H1 (cell line): ENCODE results near the gene ITIH1. TPM values are rescaled to one million over a fixed set of nuclear protein-coding genes. Genes with fewer than 3 reads are reported as not detected.

Experiments
- CHD7 ChIP-seq: fragments of 300-600 bp; sonication (generic); IDR thresholded peaks from 2 replicates; pipeline ENCODE4 v1.7.1; 2012; ENCODE audit warnings: low read length, moderate library complexity, mild to moderate bottlenecking, inconsistent platforms; ENCODE audit not compliant: insufficient replicate concordance
- CTCF ChIP-seq, 3 experiments: IDR thresholded peaks; 1 replicate in 2 of 3; 2 replicates in 1 of 3; pipeline versions ENCODE4 v1.5.1 to v1.6.1; 2011; ENCODE audit warnings: low read length in 3 of 3, mild to moderate bottlenecking in 3 of 3, inconsistent platforms in 2 of 3, low read depth in 1 of 3, moderate library complexity in 1 of 3; ENCODE audit not compliant: insufficient read depth in 1 of 3; ENCODE audit errors: control extremely low read depth in 1 of 3
- FOSL1 ChIP-seq: IDR thresholded peaks from 2 replicates; pipeline ENCODE4 v1.6.1; 2011; ENCODE audit warnings: mild to moderate bottlenecking, low read depth, low read length, moderate library complexity; ENCODE audit not compliant: insufficient read depth
- GTF2F1 ChIP-seq: IDR thresholded peaks from 2 replicates; pipeline ENCODE4 v1.6.1; 2012; ENCODE audit warnings: low read depth, low read length, improper control_type of control experiment, borderline replicate concordance
- KDM5A ChIP-seq: fragments of 200-600 bp; IDR thresholded peaks from 2 replicates; pipeline ENCODE4 v1.7.1; 2012; ENCODE audit warnings: mild to moderate bottlenecking, low read length, inconsistent platforms, mixed read lengths
- RAD21 ChIP-seq, 2 experiments: IDR thresholded peaks in 1 of 2; conservative IDR thresholded peaks in 1 of 2; 2 replicates each; pipeline ENCODE4 v1.6.1; 2011; ENCODE audit warnings: low read depth in 2 of 2, low read length in 2 of 2, improper control_type of control experiment in 1 of 2, inconsistent platforms in 1 of 2, mild to moderate bottlenecking in 1 of 2, moderate library complexity in 1 of 2
- RXRA ChIP-seq: IDR thresholded peaks from 2 replicates; pipeline ENCODE4 v1.6.1; 2011; ENCODE audit warnings: low read depth, mild to moderate bottlenecking, low read length, moderate library complexity; ENCODE audit not compliant: insufficient read depth
- SIX5 ChIP-seq: IDR thresholded peaks from 2 replicates; pipeline ENCODE4 v1.6.1; 2011; ENCODE audit warnings: mild to moderate bottlenecking, low read depth, low read length
- polyA plus RNA-seq, 7 experiments: library from polyadenylated mRNA; depleted of rRNA in 3 of 7; stranded (reverse) in 5 of 7; unstranded in 2 of 7; fragments of >200 nt in 5 of 7; fragments of 200-250 nt in 2 of 7; gene quantifications; 1 replicate in 5 of 7; 2 replicates in 1 of 7; 4 replicates in 1 of 7; pipeline versions ENCODE4 v1.2.1 to v1.2.3, GENCODE V29; 2011 to 2013; ENCODE audit warnings: missing spikeins in 2 of 7, mixed read lengths in 2 of 7
- total RNA-seq: library from RNA; stranded (reverse); fragmentation: NEBNext Ultra II Directional; extraction: Animal tissue kit (Norgen Biotek cat#: 25700); gene quantifications from 2 replicates; pipeline ENCODE4 v1.2.1, GENCODE V29; 2021

The ITIH1 gene
- total and polyA plus RNA-seq, 2 of the 8 experiments (the other 6 are each of a cell fraction or from before 2014, with no cell fraction given): not detected

DNA sequence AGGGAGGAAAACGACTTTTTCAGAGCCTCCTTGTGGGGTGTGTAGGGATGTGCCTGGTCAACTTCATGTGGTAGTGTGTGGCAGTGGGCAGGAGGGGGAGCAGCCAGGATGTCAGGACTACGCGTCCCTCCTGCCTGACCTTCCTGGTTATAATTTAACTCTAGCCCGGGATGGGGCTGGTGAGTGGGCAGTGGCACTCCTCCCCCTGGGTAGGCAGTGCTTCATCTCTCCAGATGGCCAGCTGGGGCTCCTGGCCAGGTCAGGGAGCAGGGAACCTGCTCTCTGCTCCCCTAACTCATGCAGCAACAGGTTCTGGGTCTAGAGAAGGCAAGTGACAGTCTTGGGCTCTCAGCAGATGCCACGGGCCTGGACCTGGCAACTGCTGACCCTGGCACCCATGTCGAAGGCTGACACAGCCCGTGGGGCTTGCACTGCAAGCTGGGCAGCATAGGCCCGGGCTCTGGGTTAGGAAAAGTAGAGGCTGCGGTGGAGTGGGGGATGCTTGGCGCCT, 50.5 kb downstream of the ITIH1 start (continued):
- TF ChIP-seq CHD7: no peak
- TF ChIP-seq FOSL1: no peak
- peak in 1 of 2 experiments; percentile 30; a peak in 1 of 4 replicates for TF ChIP-seq RAD21 (IDR thresholded peaks at IDR 0.05 in 1 of 2, conservative IDR thresholded peaks at IDR 0.05 in 1 of 2; ENCODE audit: low read depth in 2 of 2, low read length in 2 of 2)
- TF ChIP-seq CTCF (IDR thresholded peaks at IDR 0.05; ENCODE audit: control extremely low read depth in 1 of 3, insufficient read depth in 1 of 3, low read depth in 1 of 3, low read length in 3 of 3): peak in 2 of 3 experiments; percentile 50 to 56; a peak in 2 of 4 replicates
- TF ChIP-seq SIX5: no peak
- no peak for TF ChIP-seq RXRA
- no peak for TF ChIP-seq GTF2F1
- TF ChIP-seq KDM5A: no peak
